Measurements from ENCODE around the gene UGCG.
"Not testable (repeated sequence)": the region's sequence is repeated elsewhere in the genome, so short reads cannot be mapped to it uniquely, and the experiment has no call there.

The UGCG gene

DNA sequence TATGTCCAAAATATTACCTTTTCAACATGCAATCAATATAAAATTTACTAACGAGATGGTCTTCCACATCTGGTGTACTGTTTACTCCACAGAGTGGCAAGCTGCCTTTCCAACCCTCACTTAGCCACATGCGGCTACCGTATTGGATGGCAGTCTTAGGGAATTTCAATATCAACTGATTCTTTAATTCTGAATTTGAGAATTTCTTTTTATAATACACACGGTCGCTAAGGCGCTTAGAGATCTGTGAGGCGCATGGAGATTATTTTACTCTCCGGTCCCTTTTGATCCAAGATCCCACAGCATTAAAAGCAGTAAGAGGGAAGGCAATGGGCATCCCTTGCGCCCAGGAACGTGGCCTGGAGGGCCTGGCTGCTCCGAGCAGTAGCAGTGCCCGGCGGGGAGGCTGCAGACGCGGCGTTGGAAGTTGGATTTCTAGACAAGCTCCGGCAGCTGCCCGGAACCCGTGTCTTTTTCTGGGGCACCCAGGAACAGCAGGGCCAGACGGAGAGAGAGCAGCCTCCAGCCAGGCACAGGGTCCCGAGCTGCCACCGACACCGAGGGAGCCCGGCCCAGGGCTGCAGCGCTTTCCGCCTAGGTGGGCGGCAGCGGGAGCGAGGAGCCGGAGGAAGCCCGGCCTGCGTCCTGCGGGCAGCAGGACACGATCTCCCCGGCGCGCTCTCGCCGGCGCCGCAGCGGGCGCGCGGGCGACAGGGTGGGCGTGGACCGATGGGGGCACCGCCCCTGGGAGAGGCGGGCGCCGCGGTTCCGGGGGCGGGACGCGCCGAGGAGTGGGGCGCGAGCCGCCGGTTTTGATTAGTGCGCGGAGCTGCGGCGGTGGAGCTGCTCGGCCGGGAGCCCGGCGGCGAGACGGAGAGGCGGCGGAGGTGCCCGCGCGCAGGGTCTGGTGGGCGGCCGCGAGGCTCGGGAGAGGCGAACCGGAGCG is at the start of gene UGCG:
Gene UGCG, plus strand, starts transcription at position 819 of the 946 bp plus-strand sequence. CDS start 402 bp downstream, outside the sequence.
- peak; percentile 75 to 80 (median 80) for DNase-seq (ENCODE audit: low read depth in 3 of 3)

DNA sequence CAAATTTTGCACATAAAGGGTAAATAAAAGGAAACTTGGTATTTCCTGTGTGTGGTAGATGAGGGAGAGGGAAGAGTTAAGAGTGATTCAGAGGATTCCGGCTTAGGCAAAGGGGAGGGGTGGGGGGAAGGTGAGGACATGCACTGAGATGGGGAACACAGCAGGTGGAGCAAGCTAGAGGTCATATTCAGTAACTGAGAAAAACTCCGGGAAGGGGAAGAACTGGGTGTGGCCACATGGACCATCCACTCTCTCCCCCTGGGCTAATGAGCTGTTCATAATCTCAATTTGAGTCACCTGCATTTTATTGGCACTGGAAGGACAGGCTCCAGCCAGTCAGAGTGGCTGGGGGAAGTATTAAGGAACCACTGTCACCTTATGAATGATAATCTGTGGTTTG is 45.1 kb upstream of the UGCG start:
- no peak for DNase-seq (ENCODE audit: low read depth in 3 of 3)

DNA sequence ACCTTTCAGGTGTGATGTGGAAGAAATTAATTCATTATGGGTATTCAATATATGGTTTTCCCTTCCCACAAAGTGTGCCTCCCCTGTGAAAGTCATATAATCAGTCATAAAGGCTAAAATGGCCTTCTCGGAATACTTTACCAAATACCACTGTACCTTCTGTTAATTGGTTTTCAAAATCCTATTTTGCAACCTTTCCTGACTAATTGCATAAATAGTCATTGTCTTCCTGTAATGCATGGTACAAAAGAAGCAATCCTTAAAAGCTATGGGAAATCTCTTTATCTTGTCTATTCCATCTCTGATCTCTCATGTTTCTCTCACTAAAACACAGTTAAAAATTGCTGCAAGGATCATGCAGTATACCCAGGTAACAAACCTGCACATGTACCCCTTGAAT is 44.3 kb upstream of the UGCG start:
- no peak for DNase-seq (ENCODE audit: low read depth in 3 of 3)

DNA sequence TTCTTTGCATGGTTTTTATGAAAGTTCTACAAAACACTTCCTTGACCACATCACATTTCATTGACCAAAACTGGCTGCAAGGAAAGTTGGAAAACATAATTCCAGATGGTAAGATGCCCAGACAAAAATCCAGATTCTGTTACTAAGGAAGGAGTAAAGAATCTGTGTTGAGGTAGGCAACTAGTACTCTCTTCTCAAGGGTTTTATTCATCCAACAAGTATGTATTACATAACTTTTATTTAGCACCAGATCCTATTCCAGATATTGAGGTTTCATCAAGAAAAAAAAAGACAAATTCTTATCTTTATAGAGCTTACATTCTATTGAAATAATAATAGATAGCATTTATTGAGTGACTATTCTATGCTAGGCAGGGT is 43.2 kb upstream of the UGCG start:
- DNase-seq (ENCODE audit: low read depth in 3 of 3): no peak

DNA sequence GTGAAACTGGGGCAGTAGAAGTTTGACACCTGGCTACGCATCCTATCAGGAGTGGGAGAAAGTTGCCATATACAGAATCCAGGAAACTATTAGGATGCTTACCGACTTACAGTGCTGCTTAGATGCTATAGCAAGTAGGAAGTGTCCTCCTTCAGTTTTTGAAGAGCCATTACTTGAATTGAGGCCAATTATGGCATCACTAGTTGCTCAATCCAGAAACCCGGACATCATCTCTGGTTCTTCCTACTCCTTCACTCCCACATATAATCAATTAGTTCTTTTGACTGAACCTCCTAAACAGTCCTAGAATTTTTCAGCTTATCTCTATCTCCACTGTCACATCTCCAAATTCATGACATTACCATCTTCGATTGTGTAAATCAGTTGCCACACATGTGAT is 41.8 kb upstream of the UGCG start:
- DNase-seq (ENCODE audit: low read depth in 3 of 3): no peak

DNA sequence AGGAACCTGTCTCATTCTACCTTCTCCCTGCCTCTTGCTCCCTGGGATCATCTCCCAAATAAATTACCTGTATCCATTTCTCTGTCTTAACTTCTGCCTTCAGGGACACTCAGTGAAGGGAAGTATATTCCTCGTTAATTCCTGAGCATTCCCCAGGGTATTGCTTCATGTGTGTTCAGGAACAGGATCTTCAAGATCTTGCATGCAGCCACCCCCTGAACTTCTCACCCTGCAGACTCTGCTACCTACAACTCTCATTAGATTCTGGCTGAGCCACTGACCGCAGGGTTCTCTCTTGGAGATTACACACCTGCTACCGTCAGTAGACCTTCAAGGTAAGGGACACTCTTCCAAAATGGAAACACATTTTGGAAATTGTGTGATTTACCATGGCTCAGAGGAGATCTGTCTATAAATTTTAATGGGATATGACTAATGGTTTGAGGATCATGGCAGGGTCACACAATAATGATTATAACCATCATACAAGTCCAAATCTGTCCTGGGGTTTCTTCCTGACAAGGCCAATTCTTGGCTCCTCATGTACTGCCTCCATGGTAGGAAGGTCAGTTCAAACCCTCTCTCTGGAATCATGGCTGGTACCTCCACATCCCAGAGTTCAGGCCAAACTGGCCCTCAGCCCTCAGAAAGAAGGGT is 38.9 kb upstream of the UGCG start:
- no peak for DNase-seq (ENCODE audit: low read depth in 3 of 3)

DNA sequence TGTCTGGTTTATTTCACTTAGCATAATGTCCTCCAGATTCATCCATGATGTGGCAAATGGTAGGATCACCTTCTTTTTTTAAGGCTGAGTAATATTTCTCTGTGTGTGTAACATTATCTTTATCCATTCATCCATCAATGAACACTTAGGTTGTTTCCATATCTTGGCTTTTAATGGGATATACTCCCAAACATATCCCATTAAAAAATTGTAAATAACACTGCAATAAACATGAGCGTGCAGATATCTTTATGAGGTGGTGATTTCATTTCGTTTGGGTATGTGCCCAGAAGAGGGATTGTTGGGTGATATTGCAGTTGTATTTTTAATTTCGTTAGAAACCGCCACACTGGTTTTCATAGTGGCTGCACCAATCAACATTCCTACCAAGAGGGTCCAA is 36.2 kb upstream of the UGCG start:
- no peak for DNase-seq (ENCODE audit: low read depth in 3 of 3)

DNA sequence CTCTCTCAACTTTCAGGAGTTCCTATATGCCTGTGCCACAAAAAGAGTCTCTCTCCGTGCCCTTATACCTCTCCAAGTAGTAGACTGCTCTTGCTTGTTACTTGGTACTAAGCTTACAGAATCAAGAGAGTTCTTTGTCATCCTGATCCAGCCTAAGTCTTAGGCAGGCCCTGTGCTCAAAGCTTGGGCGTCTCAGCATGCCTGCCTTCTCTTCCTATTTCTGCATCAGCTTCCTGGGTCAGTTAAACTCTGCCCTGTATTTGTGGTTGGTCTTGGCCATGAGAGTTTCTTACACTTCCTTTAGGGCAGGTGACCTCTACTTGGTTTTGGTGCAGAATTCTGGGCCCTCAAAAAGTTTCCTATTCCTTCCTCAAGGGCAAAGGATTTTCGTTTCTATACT is 33.0 kb upstream of the UGCG start:
- no peak for DNase-seq (ENCODE audit: low read depth in 3 of 3)

DNA sequence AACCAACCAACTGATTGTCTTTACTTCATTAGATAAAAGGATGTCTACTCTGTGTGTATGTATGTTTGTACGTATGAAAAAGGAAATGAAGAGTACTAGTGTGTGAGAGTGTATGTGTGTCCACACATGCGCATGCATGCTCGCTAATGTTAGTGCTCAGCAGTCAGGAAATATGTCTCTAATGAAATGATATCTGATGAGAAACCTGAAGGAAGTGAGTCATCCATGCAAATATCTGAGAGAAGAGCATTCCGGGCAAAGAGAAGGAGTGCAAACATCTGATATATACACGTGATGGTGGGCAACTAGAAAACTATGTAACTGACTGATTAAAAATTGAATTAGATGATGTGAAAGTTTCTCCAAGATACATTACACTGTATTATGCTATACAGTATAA is 29.6 kb upstream of the UGCG start:
- DNase-seq (ENCODE audit: low read depth in 3 of 3): no peak

DNA sequence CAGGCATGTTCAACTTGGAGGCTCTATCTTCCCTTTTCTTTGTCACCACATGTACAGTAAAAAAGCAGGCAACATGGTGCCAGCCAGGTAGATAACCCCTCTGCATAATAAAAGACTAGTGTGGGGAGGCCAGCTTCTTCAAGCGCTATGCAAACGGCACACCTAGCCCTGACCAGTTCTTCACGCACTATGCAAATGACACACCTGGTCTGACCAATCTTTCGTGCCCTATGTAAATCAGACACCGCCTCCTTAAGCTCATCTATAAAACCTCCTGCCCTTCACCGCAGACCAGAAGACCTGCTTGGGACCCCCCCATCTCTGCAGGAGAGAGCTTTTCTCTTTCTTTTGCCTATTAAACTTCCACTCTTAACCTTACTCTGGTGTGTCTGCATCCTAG is 28.1 kb upstream of the UGCG start:
- no peak for DNase-seq (ENCODE audit: low read depth in 3 of 3)

DNA sequence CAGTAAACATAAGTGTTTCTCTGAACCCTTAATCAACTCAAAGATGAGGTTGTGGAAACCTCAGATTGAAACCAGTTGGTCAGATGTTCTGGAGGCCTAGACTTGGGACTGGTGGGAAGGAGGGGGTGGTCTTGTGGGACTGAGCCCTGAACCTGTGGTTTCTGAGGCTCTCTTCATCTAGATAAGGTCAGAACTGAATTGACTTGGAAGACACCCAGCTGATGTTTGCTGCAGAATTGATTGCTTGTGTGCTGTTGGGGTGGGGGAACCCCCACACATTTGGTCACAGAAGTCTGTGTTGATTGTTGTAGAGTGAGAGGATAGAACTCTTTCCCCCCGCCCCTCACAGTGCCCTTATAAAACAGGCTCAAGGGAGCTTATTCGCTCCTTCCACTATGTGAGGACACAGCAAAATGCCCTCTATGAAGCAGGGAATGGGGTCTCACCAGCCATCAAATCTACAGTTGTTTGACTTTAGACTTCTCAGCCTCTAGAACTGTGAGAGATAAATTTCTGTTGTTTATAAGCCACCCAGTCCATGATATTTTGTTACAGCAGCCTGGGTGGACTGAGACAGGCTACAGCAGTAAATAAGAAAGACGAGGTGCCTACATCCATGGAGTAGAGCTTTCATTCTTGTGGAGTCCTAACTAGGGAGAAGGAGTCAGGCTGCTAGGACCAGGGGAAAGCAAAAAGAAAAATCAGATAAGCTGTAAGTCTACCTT is 25.7 kb upstream of the UGCG start:
- DNase-seq (ENCODE audit: low read depth in 3 of 3): no peak

DNA sequence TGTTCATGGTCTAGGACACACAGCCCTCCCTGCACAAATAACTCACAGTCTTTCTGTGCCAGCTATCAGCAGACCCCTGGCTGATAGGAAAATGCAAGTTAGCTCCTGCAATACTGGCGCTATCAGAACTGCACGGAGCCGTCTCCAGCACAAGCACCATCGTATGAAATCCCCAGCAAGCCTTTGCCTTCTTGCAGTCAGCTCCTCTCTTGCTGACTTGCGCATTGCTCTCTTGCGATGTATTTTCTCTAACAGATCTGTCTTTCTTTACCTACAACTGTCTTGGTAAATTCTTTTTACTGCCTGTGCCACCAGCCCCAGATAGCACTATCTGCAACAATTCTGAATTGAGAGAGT is 25.1 kb upstream of the UGCG start:
- no peak for DNase-seq (ENCODE audit: low read depth in 3 of 3)

DNA sequence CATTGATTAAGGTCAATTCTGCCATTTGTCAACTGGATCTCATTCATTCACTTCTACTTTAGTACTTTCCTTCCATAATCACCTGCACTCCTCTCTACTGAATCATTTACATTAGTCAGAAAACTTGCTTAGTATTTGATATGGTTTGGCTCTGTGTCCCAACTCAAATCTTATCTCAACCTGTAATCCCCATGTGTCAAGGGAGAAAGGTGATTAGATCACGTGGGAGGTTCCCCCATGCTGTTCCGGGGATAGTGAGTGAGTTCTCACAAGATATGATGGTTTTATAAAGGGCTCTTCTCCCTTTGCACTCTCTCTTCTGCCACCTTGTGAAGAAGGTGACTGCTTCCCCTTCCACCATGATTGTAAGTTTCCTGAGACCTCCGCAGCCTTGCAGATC is 23.7 kb upstream of the UGCG start:
- no peak for DNase-seq (ENCODE audit: low read depth in 3 of 3)

DNA sequence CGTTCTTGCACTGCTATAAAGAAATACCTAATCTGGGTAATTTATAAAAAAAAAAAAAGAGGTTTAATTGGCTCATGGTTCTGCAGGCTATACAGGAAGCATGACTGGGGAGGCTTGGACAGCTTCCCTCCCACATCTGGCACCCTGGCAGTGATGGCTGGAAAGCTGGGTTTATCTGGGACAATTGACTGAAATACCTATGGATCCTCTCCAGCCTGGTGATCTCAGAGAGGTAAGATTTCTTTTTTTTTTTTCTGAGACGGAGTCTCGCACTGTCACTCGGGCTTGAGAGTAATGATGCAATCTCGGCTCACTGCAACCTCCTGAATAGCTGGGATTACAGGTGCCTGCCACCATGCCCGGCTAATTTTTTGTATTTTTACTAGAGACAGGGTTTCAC is 22.7 kb upstream of the UGCG start:
- no peak for DNase-seq (ENCODE audit: low read depth in 3 of 3)

DNA sequence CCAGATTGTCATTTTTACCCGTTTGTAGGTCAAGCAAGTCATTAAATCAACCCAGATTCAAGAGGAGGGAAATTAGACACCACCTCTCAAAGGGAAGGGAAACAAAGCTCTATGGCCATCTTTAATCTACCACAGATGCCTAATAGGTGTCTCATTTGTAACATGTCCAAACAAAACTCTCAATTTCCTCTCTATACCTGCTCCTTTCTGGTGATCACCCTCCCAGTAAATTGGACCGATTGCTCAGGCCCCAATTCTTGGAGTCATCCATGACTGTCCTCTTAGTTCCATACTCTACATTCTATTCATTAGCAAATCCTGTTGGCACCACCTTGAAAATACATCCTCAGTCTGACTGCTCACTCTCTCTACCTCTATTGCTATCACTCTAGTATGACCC is 22.1 kb upstream of the UGCG start:
- DNase-seq (ENCODE audit: low read depth in 3 of 3): no peak

DNA sequence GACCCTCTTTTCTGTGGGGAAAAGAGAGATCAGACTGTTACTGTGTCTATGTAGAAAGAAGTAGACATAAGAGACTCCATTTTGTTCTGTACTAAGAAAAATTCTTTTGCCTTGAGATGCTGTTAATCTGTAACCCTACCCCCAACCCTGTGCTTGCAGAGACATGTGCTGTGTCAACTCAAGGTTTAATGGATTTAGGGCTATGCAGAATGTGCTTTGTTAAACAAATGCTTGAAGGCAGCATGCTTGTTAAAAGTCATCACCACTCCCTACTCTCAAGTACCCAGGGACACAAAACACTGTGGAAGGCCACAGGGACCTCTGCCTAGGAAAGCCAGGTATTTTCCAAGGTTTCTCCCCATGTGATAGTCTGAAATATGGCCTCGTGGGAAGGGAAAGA is 21.3 kb upstream of the UGCG start:
- DNase-seq (ENCODE audit: low read depth in 3 of 3): not testable (repeated sequence)

DNA sequence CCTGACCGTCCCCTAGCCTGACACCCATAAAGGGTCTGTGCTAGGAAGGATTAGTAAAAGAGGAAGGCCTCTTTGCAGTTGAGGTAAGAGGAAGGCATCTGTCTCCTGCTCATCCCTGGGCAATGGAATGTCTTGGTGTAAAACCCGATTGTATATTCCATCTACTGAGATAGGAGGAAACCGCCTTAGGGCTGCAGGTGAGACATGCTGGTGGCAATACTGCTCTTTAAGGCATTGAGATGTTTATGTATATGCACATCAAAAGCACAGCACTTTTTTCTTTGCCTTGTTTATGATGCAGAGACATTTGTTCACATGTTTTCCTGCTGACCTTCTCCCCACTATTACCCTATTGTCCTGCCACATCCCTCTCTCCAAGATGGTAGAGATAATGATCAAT is 20.9 kb upstream of the UGCG start:
- DNase-seq (ENCODE audit: low read depth in 3 of 3): not testable (repeated sequence)

DNA sequence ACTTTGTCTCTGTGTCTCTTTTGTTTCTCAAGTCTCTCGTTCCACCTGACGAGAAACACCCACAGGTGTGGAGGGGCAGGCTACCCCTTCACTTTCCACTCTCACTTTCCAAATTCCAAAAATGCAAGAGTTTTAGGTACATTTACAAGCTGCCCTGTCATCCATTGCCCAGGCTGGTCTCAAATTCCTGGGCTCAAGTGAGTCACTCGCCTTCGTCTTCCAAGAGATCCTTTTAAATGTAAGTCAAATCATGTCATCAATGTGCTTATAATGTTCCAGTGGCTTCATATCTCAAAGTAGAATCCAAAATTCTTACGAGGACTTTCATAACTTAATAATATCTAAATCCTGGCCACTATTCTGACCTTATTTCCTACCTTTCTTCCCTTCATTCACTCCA is 20.4 kb upstream of the UGCG start:
- DNase-seq (ENCODE audit: low read depth in 3 of 3): no peak

DNA sequence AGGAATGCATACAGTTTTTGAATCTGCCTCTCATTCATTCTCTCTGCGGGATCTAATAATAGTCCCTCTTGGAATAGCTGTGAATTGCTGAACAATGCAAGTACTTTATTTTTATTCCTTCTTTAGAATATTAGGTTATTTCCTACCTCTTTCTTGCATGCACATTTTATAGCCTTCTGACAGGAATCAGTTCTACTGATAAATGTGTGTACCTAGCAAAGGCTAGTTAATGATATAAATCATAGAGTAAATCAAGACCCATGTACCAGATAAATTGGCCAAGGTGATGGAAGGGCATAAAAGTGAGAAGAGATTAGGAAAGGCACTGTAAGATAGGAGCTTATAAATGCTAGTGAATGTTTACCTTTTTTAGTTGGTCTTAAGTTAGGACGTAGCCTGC is 19.2 kb upstream of the UGCG start:
- no peak for DNase-seq (ENCODE audit: low read depth in 3 of 3)

DNA sequence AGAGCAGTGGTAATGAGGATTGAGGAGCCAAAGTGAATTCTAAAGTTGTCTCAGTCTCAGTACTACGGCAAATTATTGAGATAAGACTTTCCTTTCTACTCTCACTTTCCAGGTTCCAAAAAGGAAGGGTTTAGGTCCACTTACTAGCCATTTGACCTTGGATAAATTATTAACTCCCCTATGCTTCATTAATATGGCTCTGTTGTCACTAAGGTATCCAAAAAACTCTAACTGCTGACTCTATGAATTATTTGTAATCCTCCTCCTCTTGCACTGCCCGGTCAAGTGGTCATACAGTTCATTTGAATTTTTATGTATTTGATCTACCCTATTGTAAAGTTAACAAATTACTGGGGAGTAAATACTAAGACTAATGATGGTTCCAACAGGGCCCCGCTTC is 17.7 kb upstream of the UGCG start:
- DNase-seq (ENCODE audit: low read depth in 3 of 3): no peak

DNA sequence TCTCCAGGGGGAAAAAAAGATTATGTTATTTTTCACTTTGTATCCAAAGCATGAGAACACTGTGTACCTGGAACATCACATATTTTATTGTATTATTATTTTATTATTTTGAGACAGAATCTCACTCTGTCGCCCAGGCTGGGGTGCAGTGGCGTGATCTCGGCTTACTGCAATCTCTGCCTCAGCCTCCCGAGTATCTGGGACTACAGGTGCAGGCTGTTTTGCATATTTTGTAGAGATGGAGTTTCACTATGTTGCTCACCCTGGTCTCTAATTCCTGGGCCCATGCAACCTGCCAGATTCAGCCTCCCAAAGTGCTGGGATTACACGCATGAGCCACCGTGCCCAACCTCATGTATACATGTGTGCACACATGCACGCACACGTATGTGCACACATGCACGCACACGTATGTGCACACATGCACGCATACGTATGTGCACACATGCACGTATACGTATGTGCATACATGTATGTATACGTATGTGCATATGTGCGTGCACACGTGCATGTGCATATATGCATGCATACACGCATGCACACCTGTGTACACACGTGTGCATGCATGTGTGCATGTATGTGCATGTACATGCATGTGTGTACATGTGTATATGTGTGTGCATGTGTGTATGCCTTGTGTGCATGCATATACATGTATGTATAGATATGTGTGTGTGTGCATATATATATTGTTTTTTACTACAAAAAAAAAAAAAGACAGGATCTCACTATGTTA is 9.5 kb upstream of the UGCG start:
- DNase-seq (ENCODE audit: low read depth in 3 of 3): no peak

DNA sequence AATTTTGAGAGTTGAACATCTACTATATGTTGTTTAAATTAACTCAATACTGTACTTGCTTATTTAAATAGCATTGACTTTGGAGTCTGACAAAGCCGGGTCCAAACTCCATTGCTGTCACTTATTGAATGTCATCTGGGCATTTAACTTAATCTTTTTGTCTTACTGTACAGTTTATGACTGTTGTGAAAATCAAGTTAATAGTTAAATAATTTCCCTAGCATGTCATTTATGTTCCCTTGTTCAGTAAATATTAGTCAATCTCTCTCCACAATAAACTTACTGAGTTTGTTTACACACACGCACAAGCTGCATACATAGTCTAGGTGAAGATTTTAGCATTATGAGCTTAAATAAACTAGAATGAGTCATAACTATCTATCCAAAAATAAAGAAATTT is 6.3 kb upstream of the UGCG start:
- DNase-seq (ENCODE audit: low read depth in 3 of 3): no peak

Measured in stimulated activated CD4-positive, alpha-beta T cell treated with anti-CD3 and anti-CD28 coated beads, TNF-alpha, amount 100 ng/mL, for 4 hours (primary cell).